ENCODE results near the gene TGM1.
A peak's percentile ranks its signal among the peaks of the same experiment; 100 is the strongest.

Gene TGM1

DNA sequence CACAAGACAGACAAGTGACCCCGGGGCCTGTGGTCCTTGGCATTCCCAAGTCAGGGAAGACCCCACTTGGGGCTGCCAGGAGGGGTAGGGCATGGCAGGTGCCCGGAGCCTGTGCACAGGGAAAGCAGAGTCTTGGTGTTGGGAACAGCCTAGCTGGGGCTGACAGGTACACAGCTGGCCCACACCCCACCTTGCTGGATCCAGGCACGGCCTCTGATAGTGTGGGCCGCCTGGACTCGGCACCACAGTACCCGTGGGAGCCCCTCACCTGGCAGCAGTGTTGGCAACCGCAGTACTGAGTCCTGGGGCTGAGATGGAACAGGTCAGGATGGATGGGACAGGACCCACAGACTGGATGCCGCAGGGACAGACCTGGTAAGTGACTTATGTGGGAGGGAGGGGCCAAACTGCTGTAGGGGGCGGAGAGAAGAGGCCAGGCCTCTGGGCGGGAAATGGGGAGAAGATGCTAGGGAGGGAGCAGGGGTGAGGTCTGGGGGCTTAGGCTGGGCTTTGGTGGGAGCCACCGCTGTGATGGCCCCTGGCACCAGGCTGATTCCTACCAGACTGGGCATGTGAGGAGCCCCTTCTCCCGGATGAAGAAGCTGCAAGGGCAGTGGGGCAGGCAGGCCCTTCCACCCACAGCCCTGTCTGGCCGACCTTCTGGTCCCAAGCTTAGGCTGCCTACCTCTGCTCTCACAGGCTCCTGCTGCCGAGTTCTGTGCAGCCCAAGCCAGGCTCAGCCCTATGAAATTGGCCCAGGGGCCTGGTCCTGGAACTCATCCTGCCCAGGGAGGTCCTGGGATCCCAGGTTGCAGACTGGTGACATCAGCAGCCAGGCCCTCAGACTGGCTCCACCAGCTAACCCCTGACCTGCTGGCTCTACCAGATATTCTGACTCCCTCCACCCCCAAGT lies at the start of gene TGM1:
TSS of gene TGM1 (minus strand) at position 357 of the 913 bp plus-strand sequence. CDS start 825 bp downstream, outside the sequence.
- no peaks in the 10 kb centered on the region for H3K36me3 ChIP-seq (ENCODE audit: control insufficient read depth, insufficient read depth, low read length)
- no peaks in the 10 kb centered on the region for H3K4me1 ChIP-seq (ENCODE audit: control insufficient read depth, insufficient read depth, low read length)
- H3K9ac ChIP-seq (ENCODE audit: low read length): no peak within 1 kb of the TSS
- H3K4me3 ChIP-seq (ENCODE audit: low read length): no peak within 1 kb of the TSS
- no peaks in the 10 kb centered on the region for H3K9me3 ChIP-seq (ENCODE audit: control insufficient read depth, low read length)
- no peaks in the 10 kb centered on the region for H3K27me3 ChIP-seq (ENCODE audit: control insufficient read depth, insufficient read depth, low read length)

DNA sequence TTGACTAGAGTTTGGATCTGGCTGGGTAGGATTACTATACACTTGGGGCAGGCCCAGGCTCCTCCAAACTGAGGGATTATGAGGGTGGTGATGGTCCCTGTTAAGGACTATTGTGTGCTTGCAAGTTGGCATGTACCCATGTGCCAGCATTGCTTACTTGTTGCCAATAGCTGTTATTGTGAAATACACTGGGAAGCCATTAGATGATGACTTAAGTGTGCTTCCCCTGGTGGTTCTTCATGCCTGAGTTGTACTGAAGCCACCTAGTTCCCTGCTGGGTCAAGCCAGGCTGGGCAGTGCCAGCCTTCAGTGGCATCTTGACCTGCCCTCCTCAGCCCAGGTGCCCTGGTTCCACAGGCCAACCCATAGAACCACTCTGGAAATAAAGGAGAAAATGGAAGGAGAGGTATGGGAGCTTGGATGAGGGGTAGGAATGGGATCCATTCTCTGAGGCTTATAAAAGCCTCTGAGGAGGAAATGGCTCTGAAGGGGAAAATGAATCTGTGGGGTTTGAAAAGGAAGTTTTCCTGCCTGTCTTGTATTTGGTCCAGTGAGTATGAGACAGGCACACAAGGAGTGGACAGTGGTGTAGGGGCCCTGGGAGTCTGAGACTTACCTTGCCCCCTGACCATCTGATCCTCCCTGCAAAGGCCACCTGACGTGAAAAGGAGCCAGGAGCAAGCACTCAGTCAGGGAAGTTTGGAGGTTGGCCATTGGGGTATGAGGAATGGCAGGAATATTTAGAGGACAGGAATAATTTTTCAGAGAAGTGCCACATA lies 49.0 kb upstream of the TGM1 start:
- no peaks in the 10 kb centered on the region for H3K36me3 ChIP-seq (ENCODE audit: control insufficient read depth, insufficient read depth, low read length)
- no peak overlapping the region for H3K9ac ChIP-seq (ENCODE audit: low read length)
- no peaks in the 10 kb centered on the region for H3K27me3 ChIP-seq (ENCODE audit: control insufficient read depth, insufficient read depth, low read length)
- no peaks in the 10 kb centered on the region for H3K9me3 ChIP-seq (ENCODE audit: control insufficient read depth, low read length)
- no peak overlapping the region for H3K4me3 ChIP-seq (ENCODE audit: low read length)
- H3K4me1 ChIP-seq (ENCODE audit: control insufficient read depth, insufficient read depth, low read length): peaks cover 64% of the 10 kb centered on the region

DNA sequence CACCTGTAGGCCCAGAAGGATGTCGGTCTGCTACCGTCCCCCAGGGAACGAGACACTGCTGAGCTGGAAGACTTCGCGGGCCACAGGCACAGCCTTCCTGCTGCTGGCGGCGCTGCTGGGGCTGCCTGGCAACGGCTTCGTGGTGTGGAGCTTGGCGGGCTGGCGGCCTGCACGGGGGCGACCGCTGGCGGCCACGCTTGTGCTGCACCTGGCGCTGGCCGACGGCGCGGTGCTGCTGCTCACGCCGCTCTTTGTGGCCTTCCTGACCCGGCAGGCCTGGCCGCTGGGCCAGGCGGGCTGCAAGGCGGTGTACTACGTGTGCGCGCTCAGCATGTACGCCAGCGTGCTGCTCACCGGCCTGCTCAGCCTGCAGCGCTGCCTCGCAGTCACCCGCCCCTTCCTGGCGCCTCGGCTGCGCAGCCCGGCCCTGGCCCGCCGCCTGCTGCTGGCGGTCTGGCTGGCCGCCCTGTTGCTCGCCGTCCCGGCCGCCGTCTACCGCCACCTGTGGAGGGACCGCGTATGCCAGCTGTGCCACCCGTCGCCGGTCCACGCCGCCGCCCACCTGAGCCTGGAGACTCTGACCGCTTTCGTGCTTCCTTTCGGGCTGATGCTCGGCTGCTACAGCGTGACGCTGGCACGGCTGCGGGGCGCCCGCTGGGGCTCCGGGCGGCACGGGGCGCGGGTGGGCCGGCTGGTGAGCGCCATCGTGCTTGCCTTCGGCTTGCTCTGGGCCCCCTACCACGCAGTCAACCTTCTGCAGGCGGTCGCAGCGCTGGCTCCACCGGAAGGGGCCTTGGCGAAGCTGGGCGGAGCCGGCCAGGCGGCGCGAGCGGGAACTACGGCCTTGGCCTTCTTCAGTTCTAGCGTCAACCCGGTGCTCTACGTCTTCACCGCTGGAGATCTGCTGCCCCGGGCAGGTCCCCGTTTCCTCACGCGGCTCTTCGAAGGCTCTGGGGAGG lies 47.9 kb upstream of the TGM1 start, which contains the start of gene LTB4R:
TSS of gene LTB4R (plus strand) at position 857 of the 959 bp plus-strand sequence. CDS start 4,150 bp downstream, outside the sequence.
- Histone ChIP-seq H3K4me1 (ENCODE audit: control insufficient read depth, insufficient read depth, low read length) (peaks cover 59% of the 10 kb centered on the region), H3K9ac (ENCODE audit: low read length) (peak within 1 kb of the TSS; percentile 37), H3K27me3 (ENCODE audit: control insufficient read depth, insufficient read depth, low read length) (no peaks in the 10 kb centered on the region)

DNA sequence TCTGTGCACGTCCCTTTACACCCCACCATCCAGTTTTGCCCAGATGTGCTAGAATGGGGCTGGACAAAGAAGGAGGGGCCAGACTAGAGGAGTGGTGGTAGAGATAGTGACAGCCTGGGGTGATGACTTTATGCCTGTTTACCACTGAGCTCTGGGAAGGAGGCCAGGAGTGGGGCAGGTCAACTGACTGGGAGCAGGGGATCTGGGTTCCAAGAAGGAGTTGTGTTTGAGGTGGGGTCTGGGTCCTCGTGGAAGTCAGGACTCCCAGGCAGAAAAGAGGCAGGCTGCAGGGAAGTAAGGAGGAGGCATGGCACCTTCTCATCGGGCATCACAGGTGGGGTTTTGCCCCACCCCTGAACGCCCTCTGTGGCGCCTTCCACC lies 47.3 kb upstream of the TGM1 start:
- Histone ChIP-seq H3K36me3 (ENCODE audit: control insufficient read depth, insufficient read depth, low read length) (peaks cover 4% of the 10 kb centered on the region), H3K9ac (ENCODE audit: low read length) (peak overlapping the region; percentile 15), H3K9me3 (ENCODE audit: control insufficient read depth, low read length) (no peaks in the 10 kb centered on the region), H3K4me3 (ENCODE audit: low read length) (no peak overlapping the region), H3K4me1 (ENCODE audit: control insufficient read depth, insufficient read depth, low read length) (peaks cover 52% of the 10 kb centered on the region), H3K27me3 (ENCODE audit: control insufficient read depth, insufficient read depth, low read length) (no peaks in the 10 kb centered on the region)

More for the DNA sequence above, 47.9 kb upstream of the TGM1 start, which contains the start of gene LTB4R:
- H3K4me3 ChIP-seq (ENCODE audit: low read length): no peak within 1 kb of the TSS
- no peaks in the 10 kb centered on the region for H3K9me3 ChIP-seq (ENCODE audit: control insufficient read depth, low read length)
- no peaks in the 10 kb centered on the region for H3K36me3 ChIP-seq (ENCODE audit: control insufficient read depth, insufficient read depth, low read length)

DNA sequence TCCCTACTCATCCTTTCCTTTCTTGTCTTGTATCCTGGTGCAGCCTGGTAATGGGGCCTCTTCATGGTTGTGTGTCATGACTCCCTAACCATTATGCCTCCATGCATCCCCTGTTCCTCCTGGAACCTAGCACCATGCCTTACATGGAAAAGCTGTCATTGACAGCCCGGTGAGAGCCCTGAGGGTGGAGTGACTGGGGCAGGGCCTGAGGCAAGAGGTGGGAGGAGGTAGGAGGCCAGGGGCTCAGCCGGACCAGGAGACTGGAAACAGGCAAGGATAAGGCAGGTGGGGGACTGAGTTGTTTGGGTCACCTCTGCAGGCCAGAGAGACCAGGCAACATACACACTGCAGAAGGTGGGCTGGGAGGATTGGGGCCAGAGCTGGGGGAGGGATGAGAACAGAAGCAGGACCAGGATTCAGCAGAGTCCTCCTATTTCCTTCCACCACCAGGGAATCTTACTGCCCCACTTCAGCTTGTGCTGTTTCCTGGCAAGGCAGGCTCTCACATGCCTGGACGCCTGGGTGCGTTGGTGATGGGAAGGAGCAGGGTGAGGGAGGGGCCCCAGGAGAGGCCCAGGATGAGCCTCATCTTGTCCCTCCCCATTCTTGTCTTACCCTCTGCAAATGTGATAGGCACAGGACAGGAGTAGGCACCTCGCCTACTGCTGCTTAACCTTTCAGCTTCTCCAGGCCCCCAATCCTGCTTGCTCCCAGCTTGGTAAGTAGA lies 46.7 kb upstream of the TGM1 start, which contains the start of gene LTB4R2:
TSS of gene LTB4R2 (plus strand) at position 603 of the 727 bp plus-strand sequence. CDS start 525 bp downstream, outside the sequence.
- H3K9ac ChIP-seq (ENCODE audit: low read length): peak within 1 kb of the TSS; percentile 15
- H3K27me3 ChIP-seq (ENCODE audit: control insufficient read depth, insufficient read depth, low read length): no peaks in the 10 kb centered on the region
- H3K9me3 ChIP-seq (ENCODE audit: control insufficient read depth, low read length): no peaks in the 10 kb centered on the region
- H3K36me3 ChIP-seq (ENCODE audit: control insufficient read depth, insufficient read depth, low read length): peaks cover 10% of the 10 kb centered on the region
- no peak within 1 kb of the TSS for H3K4me3 ChIP-seq (ENCODE audit: low read length)
- H3K4me1 ChIP-seq (ENCODE audit: control insufficient read depth, insufficient read depth, low read length): peaks cover 48% of the 10 kb centered on the region

DNA sequence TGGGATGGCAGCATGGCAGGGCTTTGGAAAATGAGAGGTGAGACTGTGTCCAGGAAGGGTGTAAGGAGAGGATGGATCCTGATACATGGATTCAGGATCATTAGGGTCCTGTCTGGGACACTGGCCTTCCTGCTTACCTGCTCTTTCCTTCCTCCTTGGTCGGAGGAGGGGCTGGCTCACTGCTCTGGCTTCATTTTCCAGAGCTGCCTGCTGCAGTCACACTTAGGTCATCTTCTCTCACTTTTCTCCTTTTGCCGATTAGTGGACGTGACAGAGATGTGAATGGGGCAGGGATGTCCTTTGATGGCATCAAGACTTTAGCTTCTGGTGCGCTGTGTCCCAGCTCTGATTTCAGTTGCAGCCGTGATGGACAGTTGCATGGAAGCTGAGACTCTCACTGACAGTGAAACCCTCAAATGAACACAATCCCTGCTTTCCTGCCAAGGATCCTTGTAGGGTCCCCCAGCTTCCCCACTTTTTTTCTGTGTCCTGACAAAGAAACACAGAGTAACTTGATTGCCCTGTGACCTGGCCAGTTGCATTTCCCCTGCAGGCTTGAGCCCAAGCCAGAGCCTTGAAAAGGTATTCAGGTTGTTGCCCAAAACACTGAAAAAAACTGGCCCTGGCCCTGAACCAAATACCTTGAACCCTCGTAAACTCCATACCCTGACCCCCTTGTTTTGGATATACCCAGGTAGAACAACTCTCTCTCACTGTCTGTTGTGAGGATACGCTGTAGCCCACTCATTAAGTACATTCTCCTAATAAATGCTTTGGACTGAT lies 45.6 kb upstream of the TGM1 start:
- peaks cover 48% of the 10 kb centered on the region for H3K4me1 ChIP-seq (ENCODE audit: control insufficient read depth, insufficient read depth, low read length)
- no peak overlapping the region for H3K9ac ChIP-seq (ENCODE audit: low read length)
- no peaks in the 10 kb centered on the region for H3K9me3 ChIP-seq (ENCODE audit: control insufficient read depth, low read length)
- H3K4me3 ChIP-seq (ENCODE audit: low read length): no peak overlapping the region
- no peaks in the 10 kb centered on the region for H3K27me3 ChIP-seq (ENCODE audit: control insufficient read depth, insufficient read depth, low read length)
- H3K36me3 ChIP-seq (ENCODE audit: control insufficient read depth, insufficient read depth, low read length): peaks cover 15% of the 10 kb centered on the region

DNA sequence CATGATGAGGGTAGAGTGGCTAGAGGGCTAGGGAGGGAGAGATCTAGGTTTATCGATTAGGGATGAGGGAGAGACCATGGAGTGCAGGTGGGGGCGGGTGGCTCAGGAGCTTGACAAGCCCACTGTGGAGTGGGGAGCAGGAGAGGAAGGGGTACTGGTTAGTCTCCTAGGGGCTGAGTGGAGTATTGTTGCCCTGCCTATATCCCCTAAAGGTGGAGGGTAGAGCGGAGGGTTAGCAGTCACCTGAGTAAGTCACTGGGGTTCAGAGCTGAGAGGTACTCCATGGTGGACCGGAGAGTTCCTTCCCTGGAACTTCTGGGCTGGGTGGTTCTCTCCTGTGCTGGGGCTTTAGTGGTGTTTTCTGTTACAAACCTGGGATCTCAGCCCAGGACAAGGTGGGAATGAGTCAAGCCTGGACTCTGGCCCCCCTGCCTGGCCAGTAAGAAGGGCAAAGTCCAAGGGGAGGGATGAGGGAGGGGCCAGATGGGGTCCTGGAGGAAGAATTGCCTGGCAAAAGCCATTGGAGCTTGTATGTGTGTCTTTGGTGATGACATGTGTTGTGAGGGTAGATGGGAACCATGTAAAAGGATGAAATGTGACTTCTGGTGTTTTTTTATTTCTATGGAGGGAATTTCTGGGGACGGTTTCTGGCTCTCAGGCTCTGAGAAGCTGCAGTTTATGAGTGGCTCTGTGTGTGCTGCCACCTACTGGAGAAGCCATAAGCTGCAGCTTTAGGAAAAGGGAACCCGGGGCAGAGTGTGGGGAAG lies 44.8 kb upstream of the TGM1 start, which contains the start of gene CIDEB:
TSS of gene CIDEB (minus strand) at position 403 of the 767 bp plus-strand sequence. CDS start at position 284, 119 bp downstream.
- Histone ChIP-seq H3K36me3 (ENCODE audit: control insufficient read depth, insufficient read depth, low read length) (peaks cover 15% of the 10 kb centered on the region), H3K27me3 (ENCODE audit: control insufficient read depth, insufficient read depth, low read length) (no peaks in the 10 kb centered on the region), H3K9me3 (ENCODE audit: control insufficient read depth, low read length) (no peaks in the 10 kb centered on the region), H3K4me3 (ENCODE audit: low read length) (no peak within 1 kb of the TSS), H3K4me1 (ENCODE audit: control insufficient read depth, insufficient read depth, low read length) (peaks cover 48% of the 10 kb centered on the region), H3K9ac (ENCODE audit: low read length) (peak within 1 kb of the TSS; percentile 2)

DNA sequence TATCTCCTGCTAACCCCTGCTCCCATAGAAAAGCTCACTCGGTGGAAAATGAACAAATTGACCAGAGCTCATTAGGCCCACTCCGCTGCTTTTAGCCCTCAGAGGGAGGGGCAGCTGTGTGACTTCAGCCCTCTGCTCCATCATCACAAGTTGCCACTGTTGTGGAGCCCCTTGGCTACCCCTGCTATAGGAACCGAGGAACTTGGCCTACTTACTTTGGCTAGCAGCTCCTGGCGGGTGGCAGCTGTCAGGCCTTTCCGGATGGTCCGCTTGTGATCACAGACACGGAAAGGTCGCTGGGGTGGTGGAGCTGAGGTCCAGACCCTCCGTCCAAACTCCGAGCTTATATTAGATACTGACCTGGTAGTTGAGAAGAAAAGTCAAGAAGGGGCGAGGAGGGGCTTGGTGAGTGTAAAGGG lies 44.2 kb upstream of the TGM1 start:
- Histone ChIP-seq H3K4me1 (ENCODE audit: control insufficient read depth, insufficient read depth, low read length) (peaks cover 48% of the 10 kb centered on the region), H3K9ac (ENCODE audit: low read length) (peak overlapping the region; percentile 2), H3K36me3 (ENCODE audit: control insufficient read depth, insufficient read depth, low read length) (peaks cover 16% of the 10 kb centered on the region), H3K9me3 (ENCODE audit: control insufficient read depth, low read length) (no peaks in the 10 kb centered on the region), H3K27me3 (ENCODE audit: control insufficient read depth, insufficient read depth, low read length) (no peaks in the 10 kb centered on the region), H3K4me3 (ENCODE audit: low read length) (no peak overlapping the region)

DNA sequence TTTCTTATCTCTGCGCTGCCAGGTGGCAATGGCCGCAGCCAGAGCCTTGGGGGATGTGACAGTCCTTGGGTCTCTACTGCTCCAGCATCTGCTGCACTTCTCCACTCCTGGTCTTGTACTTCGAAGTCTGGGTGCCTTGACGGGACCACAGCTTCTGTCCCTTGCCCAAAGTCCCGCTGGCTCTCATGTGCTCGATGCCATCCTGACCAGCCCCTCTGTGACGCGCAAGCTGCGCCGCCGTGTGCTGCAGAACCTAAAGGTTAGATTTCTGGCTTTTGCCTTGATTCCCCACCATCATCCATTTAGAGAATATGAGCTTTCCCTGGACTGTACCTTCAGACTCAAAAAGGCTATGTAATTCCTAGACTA lies 41.0 kb upstream of the TGM1 start:
- Histone ChIP-seq H3K9ac (ENCODE audit: low read length) (no peak overlapping the region), H3K4me3 (ENCODE audit: low read length) (no peak overlapping the region), H3K27me3 (ENCODE audit: control insufficient read depth, insufficient read depth, low read length) (no peaks in the 10 kb centered on the region), H3K36me3 (ENCODE audit: control insufficient read depth, insufficient read depth, low read length) (peaks cover 18% of the 10 kb centered on the region), H3K4me1 (ENCODE audit: control insufficient read depth, insufficient read depth, low read length) (peaks cover 36% of the 10 kb centered on the region), H3K9me3 (ENCODE audit: control insufficient read depth, low read length) (no peaks in the 10 kb centered on the region)

Measured in mucosa of stomach (tissue), 1 donor.